ENCODE results near the gene PUS3.
A peak's percentile ranks its signal among the peaks of the same experiment; 100 is the strongest.
"Not testable (repeated sequence)": the region's sequence is repeated elsewhere in the genome, so short reads cannot be mapped to it uniquely, and the experiment has no call there.

The PUS3 gene

GRCh38 chr11:125914601-125915000 lies 11.6 kb upstream of the PUS3 start:
- DNase-seq, result not testable (repeated sequence)

GRCh38 chr11:125910226-125910849 lies 7.3 kb upstream of the PUS3 start:
- DNase-seq, result no peak

GRCh38 chr11:125904678-125905077 lies 1.7 kb upstream of the PUS3 start:
- no peak for DNase-seq

GRCh38 chr11:125903711-125904659 lies 979 bp upstream of the PUS3 start, which contains the start of gene DDX25:
Gene DDX25 (plus strand): TSS chr11:125904508. CDS start chr11:125904518, 10 bp downstream.
- no peak for DNase-seq

GRCh38 chr11:125902277-125902926 lies 604 bp downstream of the PUS3 start:
- no peak for DNase-seq

GRCh38 chr11:125901872-125902271 lies 1.1 kb downstream of the PUS3 start:
- no peak for DNase-seq

GRCh38 chr11:125892994-125893393 lies 10.0 kb downstream of the PUS3 start:
- DNase-seq, result no peak

GRCh38 chr11:125892071-125892470 lies 10.9 kb downstream of the PUS3 start:
- DNase-seq, result no peak

GRCh38 chr11:125890447-125891100 lies 12.4 kb downstream of the PUS3 start:
- no peak for DNase-seq

GRCh38 chr11:125887373-125888324 lies 15.4 kb downstream of the PUS3 start, which contains the start of gene HYLS1:
Gene HYLS1 (plus strand): TSS chr11:125887668. CDS start chr11:125899369, 11,701 bp downstream.
- peak; percentile 91 for DNase-seq

GRCh38 chr11:125886997-125887372 lies 16.0 kb downstream of the PUS3 start:
- DNase-seq, result peak; percentile 29

- DNase-seq, result no peak
Observed at GRCh38 chr11:125883375-125883774, 19.6 kb downstream of the PUS3 start.

- no peak for DNase-seq
Observed at GRCh38 chr11:125881291-125881690, 21.7 kb downstream of the PUS3 start.

- peak; percentile 22 for DNase-seq
Observed at GRCh38 chr11:125874556-125875124, 28.4 kb downstream of the PUS3 start.

- no peak for DNase-seq
Observed at GRCh38 chr11:125873881-125874555, 29.0 kb downstream of the PUS3 start.

- DNase-seq, result no peak
Observed at GRCh38 chr11:125872138-125872491, 30.9 kb downstream of the PUS3 start.

GRCh38 chr11:125871391-125872137 lies 31.4 kb downstream of the PUS3 start:
- DNase-seq, result no peak

- DNase-seq, result no peak
Observed at GRCh38 chr11:125869521-125869920, 33.5 kb downstream of the PUS3 start.

- not testable (repeated sequence) for DNase-seq
Observed at GRCh38 chr11:125865354-125865753, 37.7 kb downstream of the PUS3 start.

GRCh38 chr11:125862786-125863185 lies 40.2 kb downstream of the PUS3 start:
- not testable (repeated sequence) for DNase-seq

Data from stimulated activated CD4-positive, alpha-beta T cell treated with anti-CD3 and anti-CD28 coated beads, Interleukin-12 subunit alpha, Interleukin-12 subunit beta, amount 100 ng/mL, for 4 hours (primary cell).